ENCODE measurements around the gene HDGF. TPM values are rescaled to one million over a fixed set of nuclear protein-coding genes. Genes with fewer than 3 reads are reported as not detected.

HDGF gene
- polyA plus RNA-seq, 2 donors: 88.6 to 150 TPM

DNA sequence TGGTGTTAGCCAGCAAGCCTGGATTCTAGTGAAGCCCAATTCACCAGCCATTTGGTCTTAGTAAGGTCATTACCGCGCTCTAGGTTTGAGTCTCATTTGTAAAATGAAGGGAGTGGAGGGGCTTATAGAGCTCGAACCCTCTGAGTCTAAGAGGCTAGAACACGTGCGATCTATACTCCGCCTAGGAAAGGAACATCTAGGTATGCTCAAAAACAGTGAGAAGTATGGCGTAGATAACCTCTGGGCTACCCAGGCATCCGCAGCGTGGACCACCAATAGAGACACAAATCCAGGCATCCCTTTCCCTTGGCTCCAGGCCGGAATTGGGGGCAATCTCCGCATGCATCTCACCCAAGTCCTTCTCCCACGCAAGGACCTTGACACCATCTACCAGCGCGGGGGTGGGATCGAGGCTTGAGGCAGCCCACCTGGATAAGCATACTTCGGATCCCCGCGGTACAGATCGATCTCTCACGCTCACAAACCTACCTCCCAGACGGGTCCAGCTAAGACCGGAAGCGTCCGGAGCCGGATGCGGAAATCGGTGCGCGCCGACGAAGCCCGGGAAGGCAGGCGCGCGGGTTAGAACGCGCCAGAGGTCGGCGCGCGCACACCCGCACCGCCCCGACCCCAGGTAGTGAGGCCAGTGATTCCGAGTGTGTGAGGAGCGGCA lies 23.4 kb downstream of the HDGF start, which contains the start of gene METTL25B:
Gene METTL25B (plus strand): TSS at position 544 of the 673 bp plus-strand sequence. CDS start 636 bp downstream, outside the sequence.
- H3K4me1 ChIP-seq (ENCODE audit: control insufficient read depth in 2 of 2, insufficient read depth in 2 of 2, low read length in 1 of 2): peaks cover 3 to 11% of the 10 kb centered on the region in 2 donors
- H3K9me3 ChIP-seq (ENCODE audit: control insufficient read depth in 2 of 2, insufficient read depth in 1 of 2, low read depth in 1 of 2, low read length in 1 of 2): no peaks in the 10 kb centered on the region
- H3K27me3 ChIP-seq (ENCODE audit: control insufficient read depth in 1 of 2, insufficient read depth in 2 of 2, low read length in 2 of 2): no peaks in the 10 kb centered on the region
- WGBS, 2 donors: 0% methylated on average over 45 to 46 of the region's 46 CpGs
- peak within 1 kb of the TSS; percentile 98 for H3K27ac ChIP-seq (ENCODE audit: low read depth in 2 of 2, low read length in 1 of 2)
- H3K36me3 ChIP-seq (ENCODE audit: control insufficient read depth in 2 of 2, insufficient read depth in 2 of 2, low read length in 1 of 2): peaks cover 11 to 12% of the 10 kb centered on the region in 2 donors
- H3K4me3 ChIP-seq (ENCODE audit: low read depth in 1 of 2, low read length in 2 of 2): peak within 1 kb of the TSS; percentile 92 to 99

DNA sequence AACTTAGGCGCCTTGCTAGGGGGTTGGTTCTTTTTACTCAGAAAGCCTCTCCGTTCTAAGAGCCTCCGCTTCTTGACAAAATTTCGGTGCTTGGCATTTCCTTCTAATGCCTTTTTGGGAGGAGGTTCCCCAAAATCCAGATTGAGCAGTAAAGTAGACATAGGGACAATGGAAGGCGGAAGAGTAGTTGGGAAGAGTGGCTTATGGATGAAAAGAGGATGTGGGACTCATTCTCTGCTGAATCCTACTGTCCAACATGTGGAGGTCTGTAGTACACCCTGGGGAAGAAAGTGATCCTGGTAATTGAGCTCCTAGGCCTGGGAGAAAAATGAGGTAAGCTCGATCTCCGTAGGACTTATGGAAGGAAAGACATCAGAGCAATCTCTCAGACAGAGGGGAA lies 24.0 kb downstream of the HDGF start:
- Histone ChIP-seq H3K27ac (ENCODE audit: low read depth in 2 of 2, low read length in 1 of 2) (peak overlapping the region in 1 of 2 donors; percentile 7), H3K36me3 (ENCODE audit: control insufficient read depth in 2 of 2, insufficient read depth in 2 of 2, low read length in 1 of 2) (peaks cover 15 to 16% of the 10 kb centered on the region in 2 donors), H3K9me3 (ENCODE audit: control insufficient read depth in 2 of 2, insufficient read depth in 1 of 2, low read depth in 1 of 2, low read length in 1 of 2) (no peaks in the 10 kb centered on the region), H3K27me3 (ENCODE audit: control insufficient read depth in 1 of 2, insufficient read depth in 2 of 2, low read length in 2 of 2) (no peaks in the 10 kb centered on the region), H3K4me1 (ENCODE audit: control insufficient read depth in 2 of 2, insufficient read depth in 2 of 2, low read length in 1 of 2) (peaks cover 3 to 11% of the 10 kb centered on the region in 2 donors), H3K4me3 (ENCODE audit: low read depth in 1 of 2, low read length in 2 of 2) (peak overlapping the region; percentile 92 to 99)
- whole genome bisulfite sequencing, 2 donors: 43 to 48% methylated on average over 7 of the region's 7 CpGs

GRCh38 chr1:156726549-156727226 lies 24.8 kb downstream of the HDGF start:
- peak overlapping the region in 1 of 2 donors; percentile 28 for H3K27ac ChIP-seq (ENCODE audit: low read depth in 2 of 2, low read length in 1 of 2)
- H3K36me3 ChIP-seq (ENCODE audit: control insufficient read depth in 2 of 2, insufficient read depth in 2 of 2, low read length in 1 of 2): peaks cover 15 to 16% of the 10 kb centered on the region in 2 donors
- peak overlapping the region in 1 of 2 donors; percentile 99 for H3K4me3 ChIP-seq (ENCODE audit: low read depth in 1 of 2, low read length in 2 of 2)
- 34 to 35% methylated on average over 15 of the region's 15 CpGs for WGBS, 2 donors
- H3K27me3 ChIP-seq (ENCODE audit: control insufficient read depth in 1 of 2, insufficient read depth in 2 of 2, low read length in 2 of 2): no peaks in the 10 kb centered on the region
- peaks cover 3 to 11% of the 10 kb centered on the region in 2 donors for H3K4me1 ChIP-seq (ENCODE audit: control insufficient read depth in 2 of 2, insufficient read depth in 2 of 2, low read length in 1 of 2)
- H3K9me3 ChIP-seq (ENCODE audit: control insufficient read depth in 2 of 2, insufficient read depth in 1 of 2, low read depth in 1 of 2, low read length in 1 of 2): no peaks in the 10 kb centered on the region

- peak overlapping the region; percentile 32 to 99 for H3K4me3 ChIP-seq (ENCODE audit: low read depth in 1 of 2, low read length in 2 of 2)
- H3K9me3 ChIP-seq (ENCODE audit: control insufficient read depth in 2 of 2, insufficient read depth in 1 of 2, low read depth in 1 of 2, low read length in 1 of 2): no peaks in the 10 kb centered on the region
- H3K4me1 ChIP-seq (ENCODE audit: control insufficient read depth in 2 of 2, insufficient read depth in 2 of 2, low read length in 1 of 2): peaks cover 3 to 11% of the 10 kb centered on the region in 2 donors
- no peaks in the 10 kb centered on the region for H3K27me3 ChIP-seq (ENCODE audit: control insufficient read depth in 1 of 2, insufficient read depth in 2 of 2, low read length in 2 of 2)
- peaks cover 21 to 24% of the 10 kb centered on the region in 2 donors for H3K36me3 ChIP-seq (ENCODE audit: control insufficient read depth in 2 of 2, insufficient read depth in 2 of 2, low read length in 1 of 2)
- peak overlapping the region in 1 of 2 donors; percentile 69 for H3K27ac ChIP-seq (ENCODE audit: low read depth in 2 of 2, low read length in 1 of 2)
- WGBS, 2 donors: 11 to 12% methylated on average over 18 of the region's 18 CpGs
Observed at GRCh38 chr1:156725683-156726280, 25.7 kb downstream of the HDGF start.

DNA sequence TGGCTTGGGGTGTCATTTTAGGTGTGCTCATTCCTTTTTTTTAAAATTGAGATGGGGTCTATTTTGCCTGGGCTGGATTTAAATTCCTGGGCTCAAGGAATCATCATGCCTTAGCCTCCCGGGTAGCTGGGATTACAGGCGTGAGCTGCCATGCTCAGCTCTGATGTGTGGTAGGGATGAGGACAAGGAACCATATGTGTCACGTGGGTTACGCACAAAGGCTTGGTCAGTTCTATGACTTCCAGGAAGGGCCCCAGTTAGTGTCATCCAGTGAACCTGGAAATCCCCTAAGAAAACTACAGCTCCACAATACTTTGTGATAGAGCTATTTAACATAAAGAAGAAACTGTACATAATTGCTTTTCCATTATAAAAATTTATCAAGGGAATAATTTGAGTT lies 29.9 kb downstream of the HDGF start:
- H3K4me3 ChIP-seq (ENCODE audit: low read depth in 1 of 2, low read length in 2 of 2): no peak overlapping the region
- peaks cover 0 to 8% of the 10 kb centered on the region in 2 donors for H3K4me1 ChIP-seq (ENCODE audit: control insufficient read depth in 2 of 2, insufficient read depth in 2 of 2, low read length in 1 of 2)
- no peak overlapping the region for H3K27ac ChIP-seq (ENCODE audit: low read depth in 2 of 2, low read length in 1 of 2)
- H3K9me3 ChIP-seq (ENCODE audit: control insufficient read depth in 2 of 2, insufficient read depth in 1 of 2, low read depth in 1 of 2, low read length in 1 of 2): no peaks in the 10 kb centered on the region
- 80 to 86% methylated on average over 4 of the region's 4 CpGs for WGBS, 2 donors
- no peaks in the 10 kb centered on the region for H3K27me3 ChIP-seq (ENCODE audit: control insufficient read depth in 1 of 2, insufficient read depth in 2 of 2, low read length in 2 of 2)
- H3K36me3 ChIP-seq (ENCODE audit: control insufficient read depth in 2 of 2, insufficient read depth in 2 of 2, low read length in 1 of 2): peaks cover 19 to 26% of the 10 kb centered on the region in 2 donors

DNA sequence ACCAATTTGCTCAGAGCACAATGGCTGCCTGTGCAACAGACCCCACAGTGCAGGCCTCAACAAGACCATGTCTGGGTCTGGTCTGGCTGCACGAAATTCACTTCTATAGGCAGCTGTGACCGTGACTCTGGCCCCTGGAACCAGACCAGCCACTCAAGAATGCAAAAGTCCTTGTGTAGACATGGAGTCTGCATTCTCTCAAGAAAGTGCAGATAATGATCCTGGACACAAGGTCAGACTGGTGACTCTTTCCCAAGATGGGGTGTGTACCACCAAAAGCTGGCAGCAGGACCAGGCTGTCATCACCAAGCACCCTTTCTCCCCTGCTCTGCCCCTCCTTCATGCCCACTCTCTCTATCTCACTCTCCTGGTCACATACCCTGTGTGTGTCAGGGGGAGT lies 30.3 kb downstream of the HDGF start:
- Histone ChIP-seq H3K36me3 (ENCODE audit: control insufficient read depth in 2 of 2, insufficient read depth in 2 of 2, low read length in 1 of 2) (peaks cover 19 to 26% of the 10 kb centered on the region in 2 donors), H3K9me3 (ENCODE audit: control insufficient read depth in 2 of 2, insufficient read depth in 1 of 2, low read depth in 1 of 2, low read length in 1 of 2) (no peaks in the 10 kb centered on the region), H3K4me1 (ENCODE audit: control insufficient read depth in 2 of 2, insufficient read depth in 2 of 2, low read length in 1 of 2) (peaks cover 0 to 8% of the 10 kb centered on the region in 2 donors), H3K4me3 (ENCODE audit: low read depth in 1 of 2, low read length in 2 of 2) (no peak overlapping the region), H3K27me3 (ENCODE audit: control insufficient read depth in 1 of 2, insufficient read depth in 2 of 2, low read length in 2 of 2) (no peaks in the 10 kb centered on the region), H3K27ac (ENCODE audit: low read depth in 2 of 2, low read length in 1 of 2) (no peak overlapping the region)
- 76 to 87% methylated on average over 2 of the region's 2 CpGs for WGBS, 2 donors

GRCh38 chr1:156717351-156717750 lies 34.1 kb downstream of the HDGF start:
- no peak overlapping the region for H3K27ac ChIP-seq (ENCODE audit: low read depth in 2 of 2, low read length in 1 of 2)
- no peak overlapping the region for H3K4me3 ChIP-seq (ENCODE audit: low read depth in 1 of 2, low read length in 2 of 2)
- H3K27me3 ChIP-seq (ENCODE audit: control insufficient read depth in 1 of 2, insufficient read depth in 2 of 2, low read length in 2 of 2): no peaks in the 10 kb centered on the region
- no peaks in the 10 kb centered on the region for H3K9me3 ChIP-seq (ENCODE audit: control insufficient read depth in 2 of 2, insufficient read depth in 1 of 2, low read depth in 1 of 2, low read length in 1 of 2)
- peaks cover 8 to 9% of the 10 kb centered on the region in 2 donors for H3K36me3 ChIP-seq (ENCODE audit: control insufficient read depth in 2 of 2, insufficient read depth in 2 of 2, low read length in 1 of 2)
- WGBS, 2 donors: 64 to 77% methylated on average over 4 of the region's 4 CpGs
- H3K4me1 ChIP-seq (ENCODE audit: control insufficient read depth in 2 of 2, insufficient read depth in 2 of 2, low read length in 1 of 2): peaks cover 0 to 1% of the 10 kb centered on the region in 2 donors

DNA sequence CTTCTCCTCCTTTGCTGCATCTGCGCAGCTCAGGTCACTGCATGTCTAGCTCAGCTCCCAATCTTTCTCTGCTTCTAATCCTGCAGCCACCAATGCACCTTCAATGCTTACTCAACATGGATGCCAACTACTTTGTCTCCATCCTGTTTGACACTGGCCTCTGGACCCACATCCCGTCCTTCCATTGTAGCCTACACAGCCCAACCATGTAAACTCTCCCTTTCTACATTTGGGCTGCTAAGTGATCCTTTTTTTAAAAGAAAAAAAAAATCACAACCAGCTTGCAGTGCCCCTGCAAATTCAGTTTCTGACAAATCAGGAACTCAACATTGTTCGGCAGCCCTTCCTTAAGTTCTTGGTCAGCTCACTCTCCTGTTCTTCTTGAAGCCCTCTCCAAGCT lies 36.6 kb downstream of the HDGF start:
- H3K9me3 ChIP-seq (ENCODE audit: control insufficient read depth in 2 of 2, insufficient read depth in 1 of 2, low read depth in 1 of 2, low read length in 1 of 2): no peaks in the 10 kb centered on the region
- H3K27ac ChIP-seq (ENCODE audit: low read depth in 2 of 2, low read length in 1 of 2): no peak overlapping the region
- H3K27me3 ChIP-seq (ENCODE audit: control insufficient read depth in 1 of 2, insufficient read depth in 2 of 2, low read length in 2 of 2): no peaks in the 10 kb centered on the region
- H3K4me1 ChIP-seq (ENCODE audit: control insufficient read depth in 2 of 2, insufficient read depth in 2 of 2, low read length in 1 of 2): peaks cover 3 to 12% of the 10 kb centered on the region in 2 donors
- no peaks in the 10 kb centered on the region for H3K36me3 ChIP-seq (ENCODE audit: control insufficient read depth in 2 of 2, insufficient read depth in 2 of 2, low read length in 1 of 2)
- H3K4me3 ChIP-seq (ENCODE audit: low read depth in 1 of 2, low read length in 2 of 2): no peak overlapping the region
- WGBS, 2 donors: 78 to 82% methylated on average over 3 of the region's 3 CpGs

GRCh38 chr1:156712626-156713025 lies 38.8 kb downstream of the HDGF start:
- 34% methylated on average over 3 of the region's 3 CpGs for WGBS, 2 donors
- Histone ChIP-seq H3K36me3 (ENCODE audit: control insufficient read depth in 2 of 2, insufficient read depth in 2 of 2, low read length in 1 of 2) (no peaks in the 10 kb centered on the region), H3K4me1 (ENCODE audit: control insufficient read depth in 2 of 2, insufficient read depth in 2 of 2, low read length in 1 of 2) (peaks cover 6 to 25% of the 10 kb centered on the region in 2 donors), H3K4me3 (ENCODE audit: low read depth in 1 of 2, low read length in 2 of 2) (no peak overlapping the region), H3K27me3 (ENCODE audit: control insufficient read depth in 1 of 2, insufficient read depth in 2 of 2, low read length in 2 of 2) (no peaks in the 10 kb centered on the region), H3K9me3 (ENCODE audit: control insufficient read depth in 2 of 2, insufficient read depth in 1 of 2, low read depth in 1 of 2, low read length in 1 of 2) (no peaks in the 10 kb centered on the region), H3K27ac (ENCODE audit: low read depth in 2 of 2, low read length in 1 of 2) (peak overlapping the region; percentile 77 to 83)

Data from esophagus (tissue), 2 donors.